Measurements from ENCODE around the gene UBE3A.

DNA sequence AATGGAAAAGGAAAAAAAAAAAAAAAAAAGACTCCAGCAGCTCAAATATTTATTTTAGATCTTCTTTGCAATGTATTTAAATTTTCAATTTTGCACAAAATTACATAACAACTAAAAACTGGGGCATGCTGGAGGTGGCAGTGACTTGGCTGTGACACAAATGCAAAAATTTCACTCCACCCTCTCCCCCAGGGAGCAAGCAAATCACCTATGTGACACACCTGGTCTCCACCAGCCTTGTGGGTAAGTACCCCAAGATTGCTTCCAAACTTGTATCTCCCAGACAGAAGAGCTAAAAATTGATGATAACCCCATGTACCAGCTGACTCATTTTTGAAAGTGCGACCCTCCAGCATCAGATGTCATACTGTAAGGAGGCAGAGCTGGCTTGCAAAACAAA lies 32.0 kb downstream of the UBE3A start:
- TF ChIP-seq, protein P1, sequence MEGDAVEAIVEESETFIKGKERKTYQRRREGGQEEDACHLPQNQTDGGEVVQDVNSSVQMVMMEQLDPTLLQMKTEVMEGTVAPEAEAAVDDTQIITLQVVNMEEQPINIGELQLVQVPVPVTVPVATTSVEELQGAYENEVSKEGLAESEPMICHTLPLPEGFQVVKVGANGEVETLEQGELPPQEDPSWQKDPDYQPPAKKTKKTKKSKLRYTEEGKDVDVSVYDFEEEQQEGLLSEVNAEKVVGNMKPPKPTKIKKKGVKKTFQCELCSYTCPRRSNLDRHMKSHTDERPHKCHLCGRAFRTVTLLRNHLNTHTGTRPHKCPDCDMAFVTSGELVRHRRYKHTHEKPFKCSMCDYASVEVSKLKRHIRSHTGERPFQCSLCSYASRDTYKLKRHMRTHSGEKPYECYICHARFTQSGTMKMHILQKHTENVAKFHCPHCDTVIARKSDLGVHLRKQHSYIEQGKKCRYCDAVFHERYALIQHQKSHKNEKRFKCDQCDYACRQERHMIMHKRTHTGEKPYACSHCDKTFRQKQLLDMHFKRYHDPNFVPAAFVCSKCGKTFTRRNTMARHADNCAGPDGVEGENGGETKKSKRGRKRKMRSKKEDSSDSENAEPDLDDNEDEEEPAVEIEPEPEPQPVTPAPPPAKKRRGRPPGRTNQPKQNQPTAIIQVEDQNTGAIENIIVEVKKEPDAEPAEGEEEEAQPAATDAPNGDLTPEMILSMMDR (IDR thresholded peaks at IDR 0.05), result no peak
- TF ChIP-seq POLR2A (IDR thresholded peaks at IDR 0.05), result no peak

All from lower leg skin (tissue), 3 donors.